Activated B cell treated with CpG ODN at 0.5 μM for 24 hours (primary cell): ENCODE measurements around the gene IGFL4. TPM values are rescaled to one million over a fixed set of nuclear protein-coding genes. Genes with fewer than 3 reads are reported as not detected.

ENCODE experiments used
- ATAC-seq: fragments of 200-7000 bp; cut with Tn5 transposase; one replicate; pipeline ENCODE4 v1.10.0; 2021; ENCODE audit warnings: low read depth, mild to moderate bottlenecking, moderate library complexity
- CTCF ChIA-PET: fragments of 350-600 bp; sonication (Branson Sonifier 250); formaldehyde crosslinking; loops from one replicate; lab custom pipeline; 2021; ENCODE audit warnings: antibody characterized with exemption; lab: Charles Lee
- POLR2A ChIA-PET: fragments of 350-600 bp; sonication (Branson Sonifier 250); formaldehyde crosslinking; loops from one replicate; lab custom pipeline; 2021; ENCODE audit warnings: antibody characterized with exemption; lab: Charles Lee
- DNase-seq: peaks from one replicate; pipeline ENCODE4 v3.0.0; 2022
- H3K27ac Mint-ChIP-seq: one replicate; pipeline ENCODE4 v1.8.0; 2020; ENCODE audit warnings: mixed read lengths
- H3K27me3 Mint-ChIP-seq: one replicate; pipeline ENCODE4 v1.8.0; 2021; ENCODE audit warnings: mixed read lengths
- H3K36me3 Mint-ChIP-seq: one replicate; pipeline ENCODE4 v1.8.0; 2021; ENCODE audit warnings: low read depth, mixed read lengths
- H3K4me1 Mint-ChIP-seq: one replicate; pipeline ENCODE4 v1.8.0; 2021; ENCODE audit warnings: mixed read lengths
- H3K4me3 Mint-ChIP-seq: one replicate; pipeline ENCODE4 v1.8.0; 2020; ENCODE audit warnings: mild to moderate bottlenecking, mixed read lengths
- H3K9me3 Mint-ChIP-seq: one replicate; pipeline ENCODE4 v1.8.0; 2020; ENCODE audit warnings: mixed read lengths
- intact Hi-C: fragments of 100-400 bp; cut with micrococcal nuclease; formaldehyde crosslinking; loops from one replicate; pipeline ENCODE4 v1.15.1; 2024
- total RNA-seq: library from RNA; stranded (reverse); gene quantifications from 2 replicates; pipeline ENCODE4 v1.2.3, GENCODE V29; 2022
- TF ChIP-seq, protein P1 (sequence below): fragments of 200-600 bp; IDR thresholded peaks from one replicate; pipeline ENCODE4 v1.8.0; 2022; ENCODE audit warnings: antibody characterized with exemption, mild to moderate bottlenecking

Gene IGFL4
- total RNA-seq, 1 donor from 2014 or later, result not detected

DNA sequence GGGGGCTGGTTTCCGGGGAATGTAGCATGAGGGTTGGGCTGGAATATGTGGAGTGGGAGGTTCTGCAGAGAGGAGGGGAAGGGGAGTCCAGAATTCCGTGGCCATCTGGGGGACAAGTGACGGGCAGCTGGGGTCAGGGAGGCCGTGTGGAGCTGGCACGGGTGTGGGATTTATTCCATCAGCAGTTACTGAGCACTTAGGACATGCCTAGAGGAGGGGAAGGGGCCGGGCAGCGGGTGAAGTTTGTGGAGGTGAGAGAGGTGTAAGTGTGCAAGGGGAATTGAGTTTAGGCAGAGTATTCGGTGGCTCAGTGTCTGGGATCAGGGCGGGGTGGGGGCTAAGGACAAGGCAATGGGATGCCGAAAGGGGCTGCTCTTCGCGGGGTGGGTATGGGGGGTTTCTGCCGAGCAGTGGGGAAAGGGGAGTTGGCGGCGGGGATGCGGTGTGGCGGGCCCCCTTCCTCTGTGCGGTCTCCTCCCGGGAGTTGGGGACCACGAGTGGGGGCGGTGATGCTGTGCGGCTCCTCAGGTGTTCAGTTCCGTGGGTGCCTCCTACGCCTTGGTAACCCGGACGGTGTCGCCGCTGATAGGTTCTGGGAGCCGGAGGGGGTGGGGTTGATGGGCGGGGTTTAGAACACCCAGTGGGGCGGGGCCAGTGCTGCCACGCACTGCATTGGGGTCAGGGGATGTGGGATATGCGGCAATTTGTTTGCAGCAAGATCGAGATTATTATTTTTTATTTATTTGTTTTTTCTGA, 40.1 kb downstream of the IGFL4 start:
- Mint-ChIP-seq H3K9me3 (no peaks in the 10 kb centered on the region), H3K4me3 (peak overlapping the region; percentile 72), H3K27ac (no peak overlapping the region), H3K27me3 (peaks cover 16% of the 10 kb centered on the region), H3K4me1 (peaks cover 32% of the 10 kb centered on the region), H3K36me3 (peaks cover 20% of the 10 kb centered on the region)
- ChIA-PET CTCF (no interaction called here), POLR2A (interaction anchor here (0.6 kb wide), 1 partner anchor 104 kb away, joined by 5 read pairs; no protein-coding TSS in a partner anchor)
- peak; percentile 29 for DNase-seq
- intact Hi-C loops, result no loop called here
- peak; percentile 95 for ATAC-seq
- TF ChIP-seq, protein P1, sequence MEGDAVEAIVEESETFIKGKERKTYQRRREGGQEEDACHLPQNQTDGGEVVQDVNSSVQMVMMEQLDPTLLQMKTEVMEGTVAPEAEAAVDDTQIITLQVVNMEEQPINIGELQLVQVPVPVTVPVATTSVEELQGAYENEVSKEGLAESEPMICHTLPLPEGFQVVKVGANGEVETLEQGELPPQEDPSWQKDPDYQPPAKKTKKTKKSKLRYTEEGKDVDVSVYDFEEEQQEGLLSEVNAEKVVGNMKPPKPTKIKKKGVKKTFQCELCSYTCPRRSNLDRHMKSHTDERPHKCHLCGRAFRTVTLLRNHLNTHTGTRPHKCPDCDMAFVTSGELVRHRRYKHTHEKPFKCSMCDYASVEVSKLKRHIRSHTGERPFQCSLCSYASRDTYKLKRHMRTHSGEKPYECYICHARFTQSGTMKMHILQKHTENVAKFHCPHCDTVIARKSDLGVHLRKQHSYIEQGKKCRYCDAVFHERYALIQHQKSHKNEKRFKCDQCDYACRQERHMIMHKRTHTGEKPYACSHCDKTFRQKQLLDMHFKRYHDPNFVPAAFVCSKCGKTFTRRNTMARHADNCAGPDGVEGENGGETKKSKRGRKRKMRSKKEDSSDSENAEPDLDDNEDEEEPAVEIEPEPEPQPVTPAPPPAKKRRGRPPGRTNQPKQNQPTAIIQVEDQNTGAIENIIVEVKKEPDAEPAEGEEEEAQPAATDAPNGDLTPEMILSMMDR, result no peak

DNA sequence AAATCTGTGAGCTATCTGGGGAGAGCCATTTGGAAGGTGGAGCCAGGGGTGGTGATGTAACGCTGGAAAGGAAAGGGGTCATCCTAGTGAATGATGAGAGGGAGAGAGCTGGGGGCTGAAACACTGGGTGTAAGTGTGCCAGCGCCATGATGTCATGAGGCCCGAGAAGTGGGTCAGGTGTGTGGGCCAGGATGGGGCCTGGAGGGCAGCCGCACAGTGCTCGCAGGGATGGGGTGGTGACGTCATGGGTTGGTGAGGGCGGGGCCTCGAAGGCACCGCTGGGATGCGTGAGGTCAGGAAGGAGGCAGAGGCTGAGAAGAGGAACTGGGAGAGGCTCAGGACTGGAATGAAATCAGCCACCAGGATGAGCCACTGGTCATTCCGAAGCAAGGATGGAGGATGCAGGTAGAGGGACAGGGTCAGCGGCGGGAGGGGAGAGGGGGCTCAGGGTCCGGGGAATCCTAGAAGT, 41.1 kb downstream of the IGFL4 start:
- ATAC-seq, result no peak
- intact Hi-C loops, result no loop called here

DNA sequence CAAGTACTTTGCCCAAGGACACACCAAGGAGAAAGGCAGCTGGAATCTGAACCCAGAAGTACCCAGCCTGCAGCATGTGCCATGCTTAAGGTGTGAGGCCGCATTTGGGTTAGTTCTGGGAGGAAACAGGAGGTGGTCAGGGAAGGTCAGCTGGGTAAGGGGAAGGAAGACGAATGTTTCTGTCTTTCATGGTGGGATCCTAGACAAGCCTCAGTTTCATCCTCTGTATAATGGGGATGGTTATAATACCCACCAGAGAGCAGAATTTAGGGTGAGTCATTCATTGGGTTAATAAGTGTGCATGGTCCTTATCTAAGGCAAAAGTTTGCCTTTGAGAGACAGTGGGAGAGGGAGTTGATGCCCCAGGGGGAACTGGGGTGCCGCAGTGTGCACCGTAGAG, 42.0 kb downstream of the IGFL4 start:
- peaks cover 16% of the 10 kb centered on the region for H3K27me3 Mint-ChIP-seq
- H3K27ac Mint-ChIP-seq, result no peak overlapping the region
- POLR2A ChIA-PET, result interaction anchor here (0.5 kb wide), 1 partner anchor 106 kb away, joined by 5 read pairs; no protein-coding TSS in a partner anchor
- CTCF ChIA-PET, result no interaction called here
- no peak overlapping the region for H3K4me3 Mint-ChIP-seq
- no peak for ATAC-seq
- no peak for DNase-seq
- H3K9me3 Mint-ChIP-seq, result no peaks in the 10 kb centered on the region
- intact Hi-C loops, result no loop called here
- H3K36me3 Mint-ChIP-seq, result peaks cover 14% of the 10 kb centered on the region
- TF ChIP-seq, protein P1, result no peak
- peaks cover 32% of the 10 kb centered on the region for H3K4me1 Mint-ChIP-seq

More for the DNA sequence above, 41.1 kb downstream of the IGFL4 start:
- H3K4me3 Mint-ChIP-seq, result peak overlapping the region; percentile 11
- TF ChIP-seq, protein P1, result no peak
- ChIA-PET CTCF (no interaction called here), POLR2A (interaction anchor here (0.6 kb wide), 1 partner anchor 103 kb away, joined by 5 read pairs; no protein-coding TSS in a partner anchor)
- peaks cover 14% of the 10 kb centered on the region for H3K36me3 Mint-ChIP-seq
- no peak for DNase-seq
- H3K4me1 Mint-ChIP-seq, result peaks cover 32% of the 10 kb centered on the region
- no peak overlapping the region for H3K27ac Mint-ChIP-seq
- no peaks in the 10 kb centered on the region for H3K9me3 Mint-ChIP-seq
- peaks cover 16% of the 10 kb centered on the region for H3K27me3 Mint-ChIP-seq

DNA sequence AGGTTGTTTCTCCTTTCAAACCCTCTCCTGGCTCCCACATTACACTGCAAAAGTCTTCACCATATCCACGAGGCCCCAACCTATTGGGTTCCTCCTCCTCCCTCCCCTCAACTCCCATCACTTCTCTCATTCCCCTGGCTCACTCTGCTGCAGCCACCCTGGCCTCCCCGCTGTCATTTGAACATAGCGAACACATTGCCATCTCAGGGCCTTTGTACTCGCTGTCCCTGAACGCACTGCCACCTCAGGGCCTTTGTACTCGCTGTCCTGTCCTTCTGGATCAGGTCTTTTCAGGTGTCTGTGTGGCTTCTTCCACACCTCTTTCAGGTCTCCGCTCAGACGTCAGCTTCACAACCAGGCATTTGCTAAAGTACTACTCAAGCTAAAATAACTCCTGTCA, 43.9 kb downstream of the IGFL4 start:
- no peak overlapping the region for H3K27ac Mint-ChIP-seq
- peaks cover 16% of the 10 kb centered on the region for H3K27me3 Mint-ChIP-seq
- H3K9me3 Mint-ChIP-seq, result no peaks in the 10 kb centered on the region
- TF ChIP-seq, protein P1, result no peak
- ATAC-seq (no peak), DNase-seq (no peak)
- intact Hi-C loops, result no loop called here
- peaks cover 32% of the 10 kb centered on the region for H3K4me1 Mint-ChIP-seq
- peak overlapping the region; percentile 44 for H3K4me3 Mint-ChIP-seq
- POLR2A ChIA-PET, result interaction anchor here (0.6 to 2.3 kb wide), 2 partner anchors 94 to 996 kb away, joined by 6 to 8 read pairs; partner anchors contain the start of gene MYPOP
- peaks cover 7% of the 10 kb centered on the region for H3K36me3 Mint-ChIP-seq
- CTCF ChIA-PET, result no interaction called here
